ENCODE data around the gene SNRPD2.

GRCh38 chr19:45687599-45687998, 4.2 kb downstream of the SNRPD2 start:
- no peak for TF ChIP-seq EZH2 (IDR thresholded peaks at IDR 0.05)
- no peak for TF ChIP-seq CTCF (IDR thresholded peaks at IDR 0.05)
- no peak for TF ChIP-seq EZH2phosphoT487 (IDR thresholded peaks at IDR 0.05)

All from neural progenitor cell (in vitro differentiated cells).